ENCODE data around the gene KIAA1217. TPM values are rescaled to one million over a fixed set of nuclear protein-coding genes. Genes with fewer than 3 reads are reported as not detected.
"Not testable (repeated sequence)": the region's sequence is repeated elsewhere in the genome, so short reads cannot be mapped to it uniquely, and the experiment has no call there.

The KIAA1217 gene
- total RNA-seq, 1 experiment from 2014 or later: 9.3 TPM

DNA sequence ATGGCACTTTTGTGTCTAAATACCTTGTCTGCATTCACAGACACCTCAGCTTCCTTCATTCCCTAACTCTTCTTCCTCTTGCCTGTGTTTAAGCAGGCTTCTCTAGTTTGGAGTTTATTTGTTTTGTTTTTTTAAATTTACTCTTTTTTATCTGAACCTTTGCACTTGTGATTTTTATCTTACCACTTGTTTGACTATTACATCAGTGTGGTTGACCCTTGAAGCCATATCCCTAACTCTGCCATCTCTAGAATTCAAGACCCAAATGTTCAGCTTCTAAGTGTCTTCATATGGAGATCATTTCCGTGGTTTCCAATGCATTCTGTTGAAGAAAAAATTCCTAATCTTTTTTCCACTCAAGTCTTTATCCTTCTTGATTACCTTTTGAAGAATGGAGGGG is 233.3 kb downstream of the KIAA1217 start:
- no peak for DNase-seq (ENCODE audit: low read depth)

DNA sequence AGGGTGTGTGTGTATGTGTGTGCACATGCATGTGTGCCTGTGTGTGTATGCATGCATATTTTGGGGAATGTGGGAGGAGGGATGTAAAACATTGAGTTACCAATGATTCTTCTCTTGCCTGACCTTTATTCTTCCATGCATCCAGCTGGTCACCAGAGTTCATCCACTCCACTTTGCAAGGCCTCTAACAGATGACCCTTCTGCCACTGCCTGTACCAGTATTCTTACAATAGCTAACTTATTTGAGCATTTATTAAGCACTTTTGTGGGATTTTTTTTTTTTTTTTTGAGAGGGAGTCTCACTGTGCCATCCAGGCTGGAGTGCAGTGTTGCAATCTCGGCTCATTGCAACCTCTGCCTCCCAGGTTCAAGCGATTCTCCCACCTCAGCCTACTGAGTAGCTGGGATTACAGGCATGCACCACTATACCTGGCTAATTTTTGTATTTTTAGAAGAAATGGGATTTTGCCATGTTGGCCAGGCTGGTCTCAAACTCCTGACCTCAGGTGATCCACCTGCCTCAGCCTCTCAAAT is 233.8 kb downstream of the KIAA1217 start:
- not testable (repeated sequence) for DNase-seq (ENCODE audit: low read depth)

DNA sequence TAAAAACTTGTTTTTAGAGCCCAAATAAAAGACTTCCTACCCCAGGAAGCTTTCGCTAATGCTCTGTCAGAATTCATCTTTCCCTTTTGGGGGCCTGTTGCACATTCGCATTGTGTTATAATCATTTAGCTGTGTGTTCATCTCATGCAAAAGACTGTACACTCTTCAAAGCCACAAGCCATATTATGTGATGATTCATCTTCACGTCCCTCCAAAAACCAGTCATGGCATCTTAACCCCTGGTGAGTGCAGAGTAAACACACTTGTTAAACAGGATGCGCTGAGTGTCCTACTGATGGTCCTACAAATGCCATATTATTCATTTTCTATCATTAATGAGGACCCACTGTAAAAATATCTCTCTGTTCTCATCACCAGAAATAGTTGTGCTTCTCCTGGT is 235.4 kb downstream of the KIAA1217 start:
- peak; percentile 97 for DNase-seq (ENCODE audit: low read depth)

DNA sequence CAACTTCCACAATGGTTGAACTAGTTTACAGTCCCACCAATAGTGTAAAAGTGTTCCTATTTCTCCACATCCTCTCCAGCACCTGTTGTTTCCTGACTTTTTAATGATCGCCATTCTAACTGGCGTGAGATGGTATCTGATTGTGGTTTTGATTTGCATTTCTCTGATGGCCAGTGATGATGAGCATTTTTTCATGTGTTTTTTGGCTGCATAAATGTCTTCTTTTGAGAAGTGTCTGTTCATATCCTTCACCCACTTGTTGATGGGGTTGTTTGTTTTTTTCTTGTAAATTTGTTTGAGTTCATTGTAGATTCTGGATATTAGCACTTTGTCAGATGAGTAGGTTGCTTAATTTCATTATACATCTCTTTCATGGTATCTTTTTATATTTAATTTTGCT is 237.0 kb downstream of the KIAA1217 start:
- DNase-seq (ENCODE audit: low read depth): not testable (repeated sequence)

DNA sequence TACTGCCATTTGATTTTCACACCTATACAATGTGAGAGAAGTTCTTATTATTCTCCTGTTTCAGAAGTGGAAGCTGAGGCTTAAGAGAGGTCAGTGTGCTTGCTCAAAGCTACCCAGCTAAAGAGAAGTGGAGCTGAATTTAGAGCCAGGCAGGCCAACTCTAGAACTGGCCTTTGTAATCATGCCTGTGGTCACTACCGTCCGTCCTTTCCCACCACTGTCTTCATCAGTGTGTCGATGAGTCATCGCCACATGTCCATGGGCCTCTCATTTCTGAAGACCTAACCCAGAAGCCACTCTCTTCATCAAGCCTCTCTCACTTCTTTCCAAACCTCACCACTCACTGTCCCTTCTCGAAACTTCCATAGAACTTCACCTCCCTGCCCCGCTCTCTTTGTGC is 237.8 kb downstream of the KIAA1217 start:
- DNase-seq (ENCODE audit: low read depth): peak; percentile 99

DNA sequence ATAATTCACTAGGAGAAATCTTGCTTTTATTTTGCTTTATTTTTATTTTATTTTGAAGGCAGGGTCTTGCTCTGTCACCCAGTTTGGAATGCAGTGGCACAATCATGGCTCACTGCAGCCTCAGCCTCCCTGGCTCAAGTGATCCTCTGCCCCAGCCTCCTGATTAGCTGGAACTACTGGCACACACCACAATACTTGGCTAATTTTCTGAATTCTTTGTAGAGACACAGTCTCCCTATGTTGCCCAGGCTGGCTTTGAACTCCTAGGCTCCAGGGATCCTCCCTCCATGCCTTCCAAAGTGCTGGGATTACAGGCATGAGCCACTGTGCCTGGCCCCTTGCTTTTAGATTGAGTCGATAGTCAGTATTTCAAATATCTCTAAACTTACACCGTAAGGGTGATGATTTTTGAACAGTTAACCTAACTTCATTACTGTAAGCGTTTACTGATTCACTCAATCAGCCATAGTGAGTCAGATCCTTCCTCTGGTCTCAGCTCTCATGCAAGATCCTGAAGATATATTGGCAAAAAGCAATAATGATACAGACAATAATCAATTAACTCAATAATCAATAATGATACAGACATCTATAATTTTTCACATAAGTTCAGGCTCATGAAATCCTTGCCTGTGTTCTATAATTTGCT is 239.5 kb downstream of the KIAA1217 start:
- peak; percentile 60 for DNase-seq (ENCODE audit: low read depth)

DNA sequence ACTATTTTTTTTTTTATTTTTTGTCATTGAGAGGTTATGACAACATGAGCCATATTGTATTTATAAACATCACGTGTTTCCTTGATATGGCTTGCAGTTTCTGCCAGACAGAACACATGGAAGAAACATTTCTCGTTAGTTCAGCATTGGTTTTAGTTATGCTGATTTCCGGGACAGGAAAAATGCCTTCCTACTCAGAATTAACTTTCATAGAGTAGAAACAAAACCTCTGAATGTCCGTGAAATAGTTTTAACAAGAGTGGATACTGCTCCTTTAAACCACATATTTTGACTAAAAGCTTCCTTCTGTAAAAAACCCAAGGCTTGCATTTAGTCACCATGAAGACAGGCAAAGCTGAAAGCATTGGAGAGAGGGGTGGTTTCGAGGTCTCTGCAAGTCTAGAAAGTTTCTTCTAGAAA is 240.4 kb downstream of the KIAA1217 start:
- peak; percentile 61 for DNase-seq (ENCODE audit: low read depth)

DNA sequence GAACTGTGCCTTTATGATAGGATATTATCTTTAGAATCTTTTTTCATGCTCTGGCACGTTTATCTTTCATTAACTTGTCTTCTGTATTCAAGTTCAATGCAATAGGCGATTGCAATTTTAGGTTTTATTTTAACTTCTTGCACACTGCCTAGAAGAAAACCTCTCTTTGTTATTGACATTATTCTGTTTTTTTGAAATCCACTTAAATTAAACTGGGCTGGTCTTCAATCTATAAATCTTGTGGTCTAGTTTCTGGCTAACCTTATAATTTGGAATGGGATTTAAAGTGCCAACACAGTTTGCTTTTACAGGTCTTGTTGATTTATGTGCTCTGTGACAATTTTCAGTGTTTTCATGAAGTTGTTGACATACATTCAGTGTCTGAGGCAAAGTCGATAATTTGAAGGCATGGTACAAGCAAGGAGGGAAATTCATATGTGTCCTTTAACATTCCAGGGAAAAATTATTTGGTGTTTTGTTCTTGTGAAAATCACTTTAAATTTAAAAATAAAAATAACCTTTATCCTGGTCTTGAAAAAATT is 240.9 kb downstream of the KIAA1217 start:
- no peak for DNase-seq (ENCODE audit: low read depth)

DNA sequence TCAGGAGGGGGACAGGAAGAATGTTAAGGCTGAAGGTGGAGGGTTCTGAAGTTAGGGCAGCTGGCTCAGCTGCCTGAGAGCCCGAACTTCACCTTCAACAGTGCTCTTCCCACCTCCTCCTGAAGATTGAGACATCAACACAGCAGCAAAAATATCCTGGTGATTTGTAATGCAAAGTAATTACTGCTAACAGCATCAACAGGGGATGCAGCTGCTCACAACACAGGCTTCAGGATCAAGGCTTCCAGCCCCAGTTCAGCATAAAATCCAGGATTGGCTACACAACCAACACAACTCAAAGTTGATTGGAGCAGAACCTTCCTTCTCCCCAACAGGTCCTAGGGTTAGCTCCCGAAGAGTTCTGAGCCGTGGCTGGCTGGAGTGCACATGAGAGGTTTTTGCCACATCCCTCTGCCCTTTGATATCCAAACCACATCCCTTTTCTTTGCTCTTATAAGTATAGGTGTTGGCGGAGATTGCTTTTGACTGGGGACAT is 242.4 kb downstream of the KIAA1217 start:
- DNase-seq (ENCODE audit: low read depth): peak; percentile 89

DNA sequence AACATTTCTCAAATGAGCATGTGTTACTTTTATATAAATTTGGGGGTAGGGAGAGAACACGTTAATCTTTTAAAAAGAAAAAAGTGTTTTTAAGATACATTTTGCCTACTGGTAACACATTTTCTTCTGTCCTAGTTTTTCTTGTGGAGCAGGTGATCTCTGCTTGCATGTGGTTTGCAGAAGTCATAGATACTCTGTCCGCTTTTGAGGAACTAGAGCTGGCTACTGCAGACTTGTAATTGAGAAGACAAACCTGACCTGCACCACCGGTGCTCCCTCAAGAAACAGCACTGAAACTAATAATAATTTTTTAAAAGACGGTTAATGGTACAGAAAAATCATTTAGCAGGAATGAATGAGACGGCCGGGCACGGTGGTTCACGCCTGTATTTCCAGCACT is 243.1 kb downstream of the KIAA1217 start:
- DNase-seq (ENCODE audit: low read depth): no peak

DNA sequence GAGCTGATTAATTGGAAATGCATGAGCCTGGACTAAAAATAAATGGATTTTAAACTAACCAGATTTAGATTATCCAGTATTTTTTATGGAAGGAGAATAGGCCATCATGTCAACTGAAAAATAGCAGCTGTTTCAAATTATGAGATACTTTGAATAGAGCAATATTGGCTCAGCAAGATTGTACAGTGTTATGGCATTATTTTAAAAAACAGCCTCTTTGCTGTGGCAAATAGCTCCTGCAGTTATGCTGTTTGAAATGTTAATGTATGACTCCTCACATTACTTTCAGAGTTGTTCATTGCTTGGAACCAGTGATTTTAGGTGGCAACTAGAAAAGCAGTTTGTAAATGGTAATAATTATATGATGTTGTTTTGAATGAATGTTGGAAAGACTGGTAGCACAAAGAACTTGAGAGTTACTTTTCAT is 244.5 kb downstream of the KIAA1217 start:
- DNase-seq (ENCODE audit: low read depth): no peak

DNA sequence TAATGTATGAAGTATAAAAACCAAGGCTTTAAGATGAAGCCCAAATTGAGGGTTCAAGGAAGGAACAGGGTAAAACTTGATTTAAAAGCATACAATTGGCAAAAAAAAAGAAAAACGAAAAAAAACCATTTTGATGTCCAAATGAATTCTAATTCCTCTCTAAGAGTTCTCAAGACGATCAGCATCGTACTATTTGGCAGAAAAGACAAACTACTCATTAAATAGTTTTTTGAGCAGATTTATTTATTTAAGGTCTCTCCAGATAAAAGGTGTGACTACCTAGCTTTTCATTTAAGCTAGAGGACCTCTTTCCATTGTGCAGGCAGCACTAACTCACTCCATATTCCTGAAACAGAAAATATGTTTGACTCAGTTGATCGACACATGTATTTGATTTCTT is 245.0 kb downstream of the KIAA1217 start:
- no peak for DNase-seq (ENCODE audit: low read depth)

DNA sequence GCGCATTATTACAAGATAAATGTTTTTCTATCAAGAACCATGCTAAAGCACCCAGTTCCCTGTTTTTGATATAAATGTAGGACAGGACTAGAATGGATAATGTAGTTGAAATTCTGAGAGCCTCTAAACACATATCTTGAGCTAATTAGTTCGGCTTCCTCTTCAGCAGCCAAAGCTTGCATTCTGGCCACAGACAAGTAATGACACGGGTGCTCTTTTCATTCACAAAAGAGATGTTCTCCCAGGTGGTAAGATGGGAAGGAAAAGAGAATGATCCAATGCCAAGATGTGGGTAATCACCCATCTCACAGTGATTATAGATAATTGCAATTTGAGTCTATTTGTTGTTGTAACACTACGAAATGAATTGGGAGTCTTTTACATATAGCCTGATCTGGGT is 246.5 kb downstream of the KIAA1217 start:
- no peak for DNase-seq (ENCODE audit: low read depth)

DNA sequence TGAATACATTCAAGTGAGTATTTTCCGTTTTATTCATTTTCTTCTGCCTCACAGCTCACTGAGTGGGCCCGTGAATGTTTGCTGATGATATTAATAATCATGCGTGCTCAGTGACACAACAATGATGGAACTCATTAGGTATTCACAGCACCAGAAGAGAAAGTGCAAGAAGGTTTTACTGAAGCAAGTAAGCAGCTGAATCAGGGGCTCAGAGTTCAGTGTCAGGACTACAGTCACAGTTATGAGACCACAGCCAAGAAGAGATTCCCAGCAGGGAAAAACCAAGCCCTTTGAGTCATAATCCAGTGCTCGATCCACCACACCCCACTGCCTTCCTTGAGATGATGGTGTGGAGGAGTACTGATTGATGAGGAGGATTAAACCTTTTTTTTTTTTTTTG is 247.4 kb downstream of the KIAA1217 start:
- peak; percentile 96 for DNase-seq (ENCODE audit: low read depth)

DNA sequence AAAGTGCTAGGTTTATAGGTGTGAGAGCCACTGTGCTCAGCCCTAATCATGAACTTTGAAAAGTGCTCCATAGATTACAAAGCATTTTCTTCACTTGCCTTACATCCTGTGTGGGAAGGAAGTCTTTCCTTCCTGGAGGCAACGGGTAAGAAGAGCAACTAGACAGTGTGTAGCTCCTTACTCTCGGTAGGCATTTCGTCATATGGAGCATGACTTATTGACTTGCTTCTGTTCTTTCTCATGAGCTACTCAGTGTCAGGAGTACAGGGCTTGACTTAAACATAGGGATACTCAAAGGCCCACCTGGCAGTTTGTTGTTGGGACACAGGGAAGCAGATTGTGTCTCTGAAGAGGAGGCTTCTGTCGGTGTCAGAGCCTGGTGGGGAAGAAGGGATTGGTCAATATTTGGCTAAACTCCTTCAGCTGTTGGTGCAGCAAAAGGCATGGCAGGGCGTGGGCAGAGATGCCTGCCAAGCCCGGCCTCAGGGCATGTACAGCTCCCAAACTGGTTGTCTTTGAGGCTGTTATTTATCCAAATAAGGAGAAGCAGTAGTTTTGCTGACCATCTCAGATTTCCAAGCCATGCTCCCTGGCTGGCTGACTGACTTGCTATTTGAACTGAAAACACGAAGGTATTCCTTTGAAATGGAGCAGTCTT is 248.9 kb downstream of the KIAA1217 start:
- peak; percentile 98 for DNase-seq (ENCODE audit: low read depth)

DNA sequence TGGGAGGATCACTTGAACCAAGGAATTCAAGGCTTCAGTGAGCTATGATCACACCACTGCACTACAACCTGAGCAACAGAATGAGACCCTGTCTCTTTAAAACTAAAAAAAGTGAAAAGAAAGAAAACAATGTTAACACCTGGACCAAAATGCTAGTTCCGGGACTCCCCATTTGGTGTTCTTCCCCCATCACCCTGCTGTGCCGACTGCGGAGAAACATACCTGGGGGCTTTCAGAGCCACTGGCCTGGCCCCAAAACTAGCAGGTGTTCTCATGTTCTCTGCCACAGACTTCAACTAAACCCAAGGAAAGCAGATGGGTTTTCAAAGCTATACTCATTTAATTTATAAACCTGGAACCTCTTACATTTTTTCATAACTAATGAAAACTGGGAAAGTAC is 250.9 kb downstream of the KIAA1217 start:
- no peak for DNase-seq (ENCODE audit: low read depth)

DNA sequence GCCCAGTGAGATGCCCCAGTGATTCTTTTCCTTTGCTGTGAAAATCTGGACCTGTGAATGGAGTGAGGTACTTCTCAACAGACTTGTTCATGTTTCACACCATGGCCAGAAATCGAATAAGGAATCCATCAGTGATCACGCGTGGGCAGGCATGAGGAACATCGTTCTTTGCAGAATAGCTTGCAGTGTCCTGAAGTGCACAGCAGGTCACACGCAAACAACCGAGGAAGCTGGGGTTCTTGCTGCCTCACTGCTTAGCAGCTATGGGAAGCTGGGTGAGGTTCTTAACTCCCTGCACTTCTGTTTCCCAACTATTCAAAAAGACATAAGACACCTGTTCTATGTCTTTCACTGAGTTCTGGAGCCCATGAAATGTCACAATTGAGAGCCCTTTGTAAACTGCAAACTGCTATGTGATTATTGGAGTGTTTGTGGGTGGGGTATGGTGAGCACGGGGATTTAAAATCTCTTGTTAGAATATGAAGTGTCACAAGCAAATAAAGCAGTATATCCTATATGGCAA is 253.4 kb downstream of the KIAA1217 start:
- no peak for DNase-seq (ENCODE audit: low read depth)

DNA sequence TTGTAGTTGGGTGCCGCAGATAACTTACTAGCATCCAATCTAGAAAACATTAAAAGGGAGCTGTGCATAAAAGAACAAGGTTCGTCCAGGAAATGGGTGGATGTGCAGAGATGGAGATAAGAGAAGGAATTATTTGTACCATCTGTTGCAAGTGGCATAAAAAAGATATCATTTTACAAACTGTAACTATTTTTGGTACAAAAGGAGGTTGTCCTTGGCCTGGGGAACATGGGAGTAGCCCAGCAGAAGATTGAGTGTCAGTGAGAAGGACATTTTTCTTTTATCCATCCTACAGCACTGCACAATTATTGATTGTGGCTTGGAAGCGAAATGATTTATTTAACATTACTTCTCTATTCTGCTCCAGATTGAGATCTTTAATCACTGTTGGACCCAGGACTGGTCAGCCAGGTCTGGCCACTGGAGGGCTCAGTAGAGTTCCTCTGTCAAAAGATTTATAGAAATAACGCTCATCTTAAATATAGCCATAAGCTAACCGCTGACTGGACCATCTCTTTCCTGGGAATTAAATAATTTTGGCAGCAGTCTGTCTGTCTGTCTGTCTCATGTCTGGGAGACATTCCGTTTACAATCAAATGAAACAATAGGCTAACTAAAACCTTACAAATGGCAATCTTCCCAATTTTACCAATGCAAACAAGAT is 254.1 kb downstream of the KIAA1217 start:
- peak; percentile 52 for DNase-seq (ENCODE audit: low read depth)

DNA sequence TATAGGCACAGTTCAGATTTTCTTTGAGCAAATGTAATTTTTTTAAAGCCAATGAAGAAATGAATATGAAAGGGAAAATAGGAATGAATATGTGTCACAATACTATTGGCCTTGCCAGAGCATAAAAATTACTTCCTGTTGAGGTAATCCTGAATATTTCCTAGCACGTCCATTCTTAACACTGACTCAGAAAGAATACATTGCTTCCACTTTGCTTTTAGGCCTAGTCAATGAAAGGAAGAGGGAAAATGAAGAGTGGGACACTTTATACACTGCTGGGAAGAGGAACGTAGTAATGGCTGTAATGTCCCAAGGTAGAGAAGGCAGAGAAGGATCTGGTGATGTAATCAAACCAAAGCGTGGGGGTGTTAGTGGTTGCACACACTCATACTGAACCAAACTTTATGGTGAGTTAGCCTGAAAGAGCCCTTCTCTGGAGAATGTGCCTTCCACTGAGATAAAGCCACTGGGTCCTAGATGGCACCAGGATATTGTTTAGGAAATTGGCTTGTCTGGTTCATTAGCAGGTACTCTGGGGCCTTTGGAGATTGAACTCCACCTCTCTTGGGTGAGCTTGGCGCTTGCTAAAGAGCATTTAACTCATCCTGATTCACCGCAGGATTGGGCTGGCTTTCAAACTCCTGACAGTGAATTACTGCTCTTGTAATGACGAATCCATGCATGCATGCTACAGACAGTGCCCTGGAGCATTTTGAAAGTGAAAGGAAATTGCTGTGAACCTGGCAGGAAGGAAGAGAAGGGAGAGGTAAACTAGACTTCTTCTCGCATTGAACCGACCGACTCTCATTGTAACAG is 254.9 kb downstream of the KIAA1217 start:
- DNase-seq (ENCODE audit: low read depth): peak; percentile 99

DNA sequence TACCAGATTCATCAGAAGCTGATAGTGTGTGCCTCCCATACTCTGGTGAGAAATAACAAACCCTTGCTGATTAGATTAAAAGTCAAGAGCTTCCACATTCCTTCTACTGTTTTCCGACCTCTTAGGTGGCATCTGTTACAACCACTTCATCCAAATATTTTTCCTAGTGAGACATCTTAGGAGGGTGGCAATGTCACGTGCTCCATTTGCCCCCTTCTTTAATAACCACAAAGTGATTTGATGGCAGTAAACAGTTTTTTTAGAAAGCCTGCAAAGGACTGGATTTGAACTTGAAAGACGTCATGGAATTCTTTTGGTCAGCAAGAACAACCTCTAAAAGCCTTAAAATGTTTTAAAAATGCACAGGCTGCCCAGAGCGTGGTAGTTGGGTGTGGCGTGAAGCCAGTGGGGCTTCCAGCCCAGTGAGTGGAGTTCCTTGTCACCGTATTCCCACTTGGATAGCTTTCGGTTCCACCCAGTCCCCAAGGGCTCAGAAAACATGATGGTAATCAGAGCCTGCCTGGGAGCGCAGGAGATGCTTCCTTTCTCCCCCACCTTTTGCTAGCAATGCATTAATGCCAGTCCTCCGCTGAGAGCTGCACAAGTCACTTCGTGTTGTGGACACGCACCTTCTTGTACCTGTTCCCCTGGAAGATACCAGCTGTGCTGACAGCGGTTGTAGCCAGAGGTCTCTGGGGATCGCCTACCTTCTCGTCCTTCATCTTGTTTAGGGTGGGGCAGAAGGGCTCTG is 256.4 kb downstream of the KIAA1217 start:
- DNase-seq (ENCODE audit: low read depth): peak; percentile 97
